PC-3 (cell line): Measurements from ENCODE around the gene TEFM. TPM values are rescaled to one million over a fixed set of nuclear protein-coding genes. Genes with fewer than 3 reads are reported as not detected.

ENCODE experiments used
- ATAC-seq: fragments of 200-7000 bp; cut with Tn5 transposase; 2 replicates; pipeline ENCODE4 v1.9.1; 2020; ENCODE audit warnings: mild to moderate bottlenecking, moderate library complexity
- BruUV-seq: library from RNA; stranded (reverse); fragments of 400-500 nt; replicated peaks from 2 replicates; lab custom pipeline; 2021; lab: Mats Ljungman, UMichigan
- CTCF ChIA-PET: fragments of 300-600 bp; sonication (Branson Sonifier 250); formaldehyde crosslinking; loops from one replicate; lab custom pipeline; 2022; ENCODE audit warnings: antibody characterized with exemption; lab: Charles Lee
- POLR2A ChIA-PET: fragments of 300-600 bp; sonication (Branson Sonifier 250); formaldehyde crosslinking; loops from one replicate; lab custom pipeline; 2022; ENCODE audit warnings: antibody characterized with exemption; ENCODE audit not compliant: unreplicated experiment; lab: Charles Lee
- DNase-seq: peaks from one replicate; pipeline ENCODE4 v3.0.0-alpha.2; 2015
- H2AFZ ChIP-seq: fragments of 300-600 bp; sonication (generic); 2 replicates; pipeline ENCODE4 v1.6.0; 2016; ENCODE audit warnings: antibody characterized with exemption, low read length
- H3F3A ChIP-seq: fragments of 300-600 bp; sonication (generic); one replicate; pipeline ENCODE4 v1.6.0; 2017; ENCODE audit warnings: antibody characterized with exemption, low read length, control low read depth, mild to moderate bottlenecking; ENCODE audit not compliant: unreplicated experiment
- H3K27ac ChIP-seq: fragments of 300-600 bp; sonication (generic); 2 replicates; pipeline ENCODE4 v1.5.1; 2016; ENCODE audit warnings: mild to moderate bottlenecking, low read length
- H3K27me3 ChIP-seq: fragments of 300-600 bp; sonication (generic); 2 replicates; pipeline ENCODE4 v1.6.1; 2016; ENCODE audit warnings: low read length, mixed read lengths
- H3K36me3 ChIP-seq: fragments of 300-600 bp; sonication (generic); 2 replicates; pipeline ENCODE4 v1.6.1; 2016; ENCODE audit warnings: low read depth, mixed run types, low read length, mixed read lengths
- H3K4me1 ChIP-seq: fragments of 300-600 bp; sonication (generic); 2 replicates; pipeline ENCODE4 v1.5.1; 2016; ENCODE audit warnings: low read length; ENCODE audit not compliant: insufficient read depth
- H3K4me2 ChIP-seq: fragments of 300-600 bp; sonication (generic); 2 replicates; pipeline ENCODE4 v1.6.0; 2016; ENCODE audit warnings: low read length
- H3K4me3 ChIP-seq: fragments of 300-600 bp; sonication (generic); 2 replicates; pipeline ENCODE4 v1.5.1; 2016; ENCODE audit warnings: mild to moderate bottlenecking, low read length, mixed read lengths
- H3K79me2 ChIP-seq: fragments of 300-600 bp; sonication (generic); 2 replicates; pipeline ENCODE4 v1.6.1; 2017; ENCODE audit warnings: low read length, mixed read lengths
- H3K9ac ChIP-seq: fragments of 300-600 bp; sonication (generic); 2 replicates; pipeline ENCODE4 v1.6.0; 2016; ENCODE audit warnings: mild to moderate bottlenecking, low read length
- H3K9me2 ChIP-seq: fragments of 300-600 bp; sonication (generic); replicated peaks from 2 replicates; pipeline ENCODE4 v1.6.1; 2016; ENCODE audit warnings: mixed run types, low read length, mixed read lengths
- H3K9me3 ChIP-seq: fragments of 300-600 bp; sonication (generic); 2 replicates; pipeline ENCODE4 v1.6.1; 2016; ENCODE audit warnings: low read length, mixed read lengths
- H4K20me1 ChIP-seq: fragments of 300-600 bp; sonication (generic); 2 replicates; pipeline ENCODE4 v1.6.1; 2016; ENCODE audit warnings: low read length, mixed read lengths
- EZH2 ChIP-seq: fragments of 300-600 bp; sonication (generic); IDR thresholded peaks from one replicate; pipeline ENCODE4 v1.6.1; 2017; ENCODE audit warnings: antibody characterized with exemption, mild to moderate bottlenecking, low read length; ENCODE audit not compliant: unreplicated experiment
- EZH2phosphoT487 ChIP-seq: fragments of 300-600 bp; sonication (generic); IDR thresholded peaks from 2 replicates; pipeline ENCODE4 v1.6.1; 2018; ENCODE audit warnings: mild to moderate bottlenecking, antibody characterized with exemption, low read length, borderline replicate concordance
- intact Hi-C: fragments of 100-400 bp; cut with micrococcal nuclease; formaldehyde crosslinking; loops from 2 replicates; pipeline ENCODE4 v1.9.0; 2023
- total RNA-seq: library from RNA; depleted of rRNA; stranded (reverse); fragments of >200 nt; gene quantifications from 2 replicates; pipeline ENCODE4 v1.2.3, GENCODE V29; 2014
- TF ChIP-seq, protein P1 (sequence below): fragments of 300-600 bp; sonication (generic); conservative IDR thresholded peaks from 2 replicates; pipeline ENCODE4 v1.5.1; 2017; ENCODE audit warnings: antibody characterized with exemption, low read depth, mild to moderate bottlenecking, low read length

TEFM gene
- total RNA-seq, 1 experiment from 2014 or later, result 11.3 TPM

- no peak for ATAC-seq
- no peaks in the 10 kb centered on the region for H3K9me3 ChIP-seq
- no peak overlapping the region for H3K4me2 ChIP-seq
- no peak for DNase-seq
- intact Hi-C loops, result no loop called here
- H3K79me2 ChIP-seq, result no peaks in the 10 kb centered on the region
- no peaks in the 10 kb centered on the region for H4K20me1 ChIP-seq
- no peaks in the 10 kb centered on the region for H3K36me3 ChIP-seq
- H3F3A ChIP-seq, result no peaks in the 10 kb centered on the region
- H3K27ac ChIP-seq, result no peak overlapping the region
- CTCF ChIA-PET, result no interaction called here
- no peaks in the 10 kb centered on the region for H3K9me2 ChIP-seq
- H3K27me3 ChIP-seq, result no peaks in the 10 kb centered on the region
- no peak overlapping the region for H2AFZ ChIP-seq
- H3K4me3 ChIP-seq, result no peak overlapping the region
- TF ChIP-seq, protein P1, sequence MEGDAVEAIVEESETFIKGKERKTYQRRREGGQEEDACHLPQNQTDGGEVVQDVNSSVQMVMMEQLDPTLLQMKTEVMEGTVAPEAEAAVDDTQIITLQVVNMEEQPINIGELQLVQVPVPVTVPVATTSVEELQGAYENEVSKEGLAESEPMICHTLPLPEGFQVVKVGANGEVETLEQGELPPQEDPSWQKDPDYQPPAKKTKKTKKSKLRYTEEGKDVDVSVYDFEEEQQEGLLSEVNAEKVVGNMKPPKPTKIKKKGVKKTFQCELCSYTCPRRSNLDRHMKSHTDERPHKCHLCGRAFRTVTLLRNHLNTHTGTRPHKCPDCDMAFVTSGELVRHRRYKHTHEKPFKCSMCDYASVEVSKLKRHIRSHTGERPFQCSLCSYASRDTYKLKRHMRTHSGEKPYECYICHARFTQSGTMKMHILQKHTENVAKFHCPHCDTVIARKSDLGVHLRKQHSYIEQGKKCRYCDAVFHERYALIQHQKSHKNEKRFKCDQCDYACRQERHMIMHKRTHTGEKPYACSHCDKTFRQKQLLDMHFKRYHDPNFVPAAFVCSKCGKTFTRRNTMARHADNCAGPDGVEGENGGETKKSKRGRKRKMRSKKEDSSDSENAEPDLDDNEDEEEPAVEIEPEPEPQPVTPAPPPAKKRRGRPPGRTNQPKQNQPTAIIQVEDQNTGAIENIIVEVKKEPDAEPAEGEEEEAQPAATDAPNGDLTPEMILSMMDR, result no peak
- TF ChIP-seq EZH2, result no peak
- TF ChIP-seq EZH2phosphoT487, result no peak
- H3K9ac ChIP-seq, result no peak overlapping the region
- POLR2A ChIA-PET, result no interaction called here
- BruUV-seq, result no TSS peak
- no peaks in the 10 kb centered on the region for H3K4me1 ChIP-seq
Measured at GRCh38 chr17:30947796-30948195, 41.8 kb upstream of the TEFM start.

DNA sequence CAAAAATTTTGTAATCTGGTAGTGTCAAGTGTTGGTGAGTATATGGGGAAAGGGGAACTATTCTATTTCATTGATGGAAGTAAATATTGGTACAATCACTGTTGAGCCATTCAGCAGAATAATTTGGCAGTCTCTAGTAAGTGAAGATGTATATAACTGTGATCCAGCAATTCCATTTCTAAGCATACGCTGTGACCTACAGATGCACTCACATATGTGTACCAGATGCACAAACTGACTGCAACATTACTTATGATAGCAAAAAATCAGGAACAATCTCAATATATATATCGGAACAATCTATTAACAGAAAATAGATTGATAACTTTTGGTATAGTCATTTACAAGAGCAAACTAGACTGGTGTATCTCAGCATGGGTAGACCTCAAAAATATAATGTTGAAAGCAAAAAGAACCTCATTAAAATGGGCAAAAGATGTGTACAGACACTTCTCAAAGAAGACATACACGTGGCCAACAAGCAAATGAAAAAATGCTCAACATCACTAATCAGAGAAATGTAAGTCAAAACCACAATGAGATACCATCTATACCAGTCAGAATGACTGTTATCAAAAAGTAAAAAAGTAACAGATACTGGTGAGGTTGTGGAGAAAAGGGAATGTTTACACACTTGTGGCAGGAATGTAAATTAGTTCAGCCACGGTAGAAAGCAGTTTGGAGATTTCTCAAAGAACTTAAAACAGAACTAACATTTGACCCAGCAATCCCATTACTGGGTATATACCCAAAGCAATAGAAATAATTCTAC lies 36.5 kb upstream of the TEFM start:
- no peak overlapping the region for H3K4me3 ChIP-seq
- no peaks in the 10 kb centered on the region for H4K20me1 ChIP-seq
- POLR2A ChIA-PET, result no interaction called here
- H2AFZ ChIP-seq, result no peak overlapping the region
- CTCF ChIA-PET, result no interaction called here
- intact Hi-C loops, result no loop called here
- no peak overlapping the region for H3K27ac ChIP-seq
- H3K9ac ChIP-seq, result no peak overlapping the region
- no peaks in the 10 kb centered on the region for H3K36me3 ChIP-seq
- H3K9me3 ChIP-seq, result no peaks in the 10 kb centered on the region
- H3K4me2 ChIP-seq, result no peak overlapping the region
- H3K27me3 ChIP-seq, result no peaks in the 10 kb centered on the region
- ATAC-seq (no peak), DNase-seq (no peak)
- no peaks in the 10 kb centered on the region for H3K4me1 ChIP-seq
- H3K9me2 ChIP-seq, result no peaks in the 10 kb centered on the region
- H3F3A ChIP-seq, result no peaks in the 10 kb centered on the region
- no TSS peak for BruUV-seq
- TF ChIP-seq EZH2, result no peak
- TF ChIP-seq EZH2phosphoT487, result no peak
- TF ChIP-seq, protein P1, result no peak
- H3K79me2 ChIP-seq, result no peaks in the 10 kb centered on the region

DNA sequence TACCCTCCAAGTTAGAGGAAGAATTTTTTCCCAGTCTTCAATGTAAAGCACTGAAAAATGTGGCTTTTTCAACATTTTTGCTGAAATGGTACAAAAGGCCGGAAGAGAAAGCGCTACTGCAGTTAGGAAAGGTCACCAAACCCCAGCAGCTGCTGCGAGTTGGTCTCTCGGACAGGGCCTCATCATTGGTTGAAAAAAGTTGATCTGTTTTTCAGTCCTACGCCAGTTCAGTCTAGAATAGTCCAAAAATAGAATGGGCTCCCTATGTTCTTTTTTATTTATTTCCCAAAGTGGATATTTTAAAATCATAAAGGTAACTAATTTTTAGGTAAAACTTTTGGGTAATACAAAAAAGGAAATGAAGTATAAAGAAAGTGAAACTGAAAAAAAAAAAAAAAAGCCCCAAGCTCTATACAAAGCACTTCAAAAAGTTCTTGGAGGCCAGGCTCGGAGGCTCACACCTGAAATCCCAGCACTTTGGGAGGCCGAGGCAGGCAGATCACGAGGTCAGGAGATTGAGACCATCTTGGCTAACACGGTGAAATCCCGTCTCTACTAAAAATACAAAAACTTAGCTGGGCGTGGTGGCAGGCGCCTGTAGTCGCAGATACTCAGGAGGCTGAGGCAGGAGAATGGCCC lies 33.1 kb upstream of the TEFM start:
- intact Hi-C loops, result no loop called here
- no peaks in the 10 kb centered on the region for H3K36me3 ChIP-seq
- no peaks in the 10 kb centered on the region for H4K20me1 ChIP-seq
- H3K4me2 ChIP-seq, result no peak overlapping the region
- no peaks in the 10 kb centered on the region for H3K27me3 ChIP-seq
- CTCF ChIA-PET, result interaction anchor here (0.6 kb wide), 1 partner anchor 401 kb away, joined by 3 read pairs; no protein-coding TSS in a partner anchor
- no peaks in the 10 kb centered on the region for H3F3A ChIP-seq
- TF ChIP-seq EZH2phosphoT487 (no peak), EZH2 (no peak)
- TF ChIP-seq, protein P1, result no peak
- BruUV-seq, result no TSS peak
- no peaks in the 10 kb centered on the region for H3K79me2 ChIP-seq
- POLR2A ChIA-PET, result no interaction called here
- no peak overlapping the region for H3K27ac ChIP-seq
- no peak for ATAC-seq
- no peak overlapping the region for H3K4me3 ChIP-seq
- no peak overlapping the region for H2AFZ ChIP-seq
- no peaks in the 10 kb centered on the region for H3K9me2 ChIP-seq
- no peak overlapping the region for H3K9ac ChIP-seq
- DNase-seq, result no peak
- no peaks in the 10 kb centered on the region for H3K4me1 ChIP-seq
- no peaks in the 10 kb centered on the region for H3K9me3 ChIP-seq
